OCI-LY1 (cell line): Measurements from ENCODE around the gene TBCA.

ENCODE experiments used
- H2AFZ ChIP-seq: fragments of 200-600 bp; sonication (generic), shearing (Covaris generic); 2 replicates; pipeline ENCODE4 v1.6.0; 2014; ENCODE audit warnings: antibody characterized with exemption, mild to moderate bottlenecking, low read length
- H3F3A ChIP-seq: fragments of 200-600 bp; sonication (generic), shearing (Covaris generic); 2 replicates; pipeline ENCODE4 v1.6.0; 2014; ENCODE audit warnings: mild to moderate bottlenecking, antibody characterized with exemption, low read length, moderate library complexity; ENCODE audit not compliant: insufficient read depth
- H3K27ac ChIP-seq: fragments of 200-600 bp; sonication (generic); 2 replicates; pipeline ENCODE4 v1.5.1; 2014; ENCODE audit warnings: low read length, mixed run types, mild to moderate bottlenecking, low read depth; ENCODE audit not compliant: poor library complexity, severe bottlenecking
- H3K27me3 ChIP-seq: fragments of 200-600 bp; sonication (generic); 2 replicates; pipeline ENCODE4 v1.6.0; 2014; ENCODE audit warnings: antibody characterized with exemption, mild to moderate bottlenecking, low read length, moderate library complexity; ENCODE audit not compliant: insufficient read depth
- H3K36me3 ChIP-seq: fragments of 200-600 bp; sonication (generic); 2 replicates; pipeline ENCODE4 v1.6.1; 2014; ENCODE audit warnings: mild to moderate bottlenecking, antibody characterized with exemption, low read length, moderate library complexity, mixed read lengths; ENCODE audit not compliant: insufficient read depth
- H3K4me1 ChIP-seq: fragments of 200-600 bp; sonication (generic); 2 replicates; pipeline ENCODE4 v1.5.1; 2014; ENCODE audit warnings: mild to moderate bottlenecking, low read length, moderate library complexity; ENCODE audit not compliant: insufficient read depth, severe bottlenecking
- H3K4me2 ChIP-seq: fragments of 200-600 bp; sonication (generic), shearing (Covaris generic); 2 replicates; pipeline ENCODE4 v1.6.1; 2014; ENCODE audit warnings: low read length
- H3K4me3 ChIP-seq: fragments of 200-600 bp; sonication (generic); 2 replicates; pipeline ENCODE4 v1.5.1; 2014; ENCODE audit warnings: low read length, low read depth, mild to moderate bottlenecking, mixed read lengths; ENCODE audit not compliant: poor library complexity, severe bottlenecking
- H3K79me2 ChIP-seq: fragments of 200-600 bp; shearing (Covaris generic); 2 replicates; pipeline ENCODE4 v1.6.1; 2016; ENCODE audit warnings: mixed run types, low read length, mixed read lengths; ENCODE audit not compliant: insufficient read depth
- H3K9ac ChIP-seq: fragments of 200-600 bp; sonication (generic), shearing (Covaris generic); 2 replicates; pipeline ENCODE4 v1.6.1; 2014; ENCODE audit warnings: mild to moderate bottlenecking, low read length, mixed read lengths
- H3K9me2 ChIP-seq: fragments of 200-600 bp; sonication (generic), shearing (Covaris generic); 2 replicates; pipeline ENCODE4 v1.6.1; 2014; ENCODE audit warnings: low read depth, mild to moderate bottlenecking, low read length, mixed read lengths
- H3K9me3 ChIP-seq: fragments of 200-600 bp; shearing (Covaris generic); 2 replicates; pipeline ENCODE4 v1.6.1; 2014; ENCODE audit warnings: low read length, mixed read lengths
- H4K20me1 ChIP-seq: fragments of 200-600 bp; sonication (generic), shearing (Covaris generic); 2 replicates; pipeline ENCODE4 v1.6.0; 2016; ENCODE audit warnings: mild to moderate bottlenecking, low read length; ENCODE audit not compliant: insufficient read depth
- EZH2 ChIP-seq: fragments of 200-600 bp; sonication (generic), shearing (Covaris generic); IDR thresholded peaks from 2 replicates; pipeline ENCODE4 v1.8.0; 2017; ENCODE audit warnings: borderline replicate concordance, mixed run types, mild to moderate bottlenecking, antibody characterized with exemption, low read length, moderate library complexity, mixed read lengths
- TF ChIP-seq, protein P1 (sequence below): fragments of 200-600 bp; sonication (generic), shearing (Covaris generic); IDR thresholded peaks from 2 replicates; pipeline ENCODE4 v1.5.1; 2017; ENCODE audit warnings: mild to moderate bottlenecking, antibody characterized with exemption, low read length, moderate library complexity, mixed read lengths

Gene TBCA

DNA sequence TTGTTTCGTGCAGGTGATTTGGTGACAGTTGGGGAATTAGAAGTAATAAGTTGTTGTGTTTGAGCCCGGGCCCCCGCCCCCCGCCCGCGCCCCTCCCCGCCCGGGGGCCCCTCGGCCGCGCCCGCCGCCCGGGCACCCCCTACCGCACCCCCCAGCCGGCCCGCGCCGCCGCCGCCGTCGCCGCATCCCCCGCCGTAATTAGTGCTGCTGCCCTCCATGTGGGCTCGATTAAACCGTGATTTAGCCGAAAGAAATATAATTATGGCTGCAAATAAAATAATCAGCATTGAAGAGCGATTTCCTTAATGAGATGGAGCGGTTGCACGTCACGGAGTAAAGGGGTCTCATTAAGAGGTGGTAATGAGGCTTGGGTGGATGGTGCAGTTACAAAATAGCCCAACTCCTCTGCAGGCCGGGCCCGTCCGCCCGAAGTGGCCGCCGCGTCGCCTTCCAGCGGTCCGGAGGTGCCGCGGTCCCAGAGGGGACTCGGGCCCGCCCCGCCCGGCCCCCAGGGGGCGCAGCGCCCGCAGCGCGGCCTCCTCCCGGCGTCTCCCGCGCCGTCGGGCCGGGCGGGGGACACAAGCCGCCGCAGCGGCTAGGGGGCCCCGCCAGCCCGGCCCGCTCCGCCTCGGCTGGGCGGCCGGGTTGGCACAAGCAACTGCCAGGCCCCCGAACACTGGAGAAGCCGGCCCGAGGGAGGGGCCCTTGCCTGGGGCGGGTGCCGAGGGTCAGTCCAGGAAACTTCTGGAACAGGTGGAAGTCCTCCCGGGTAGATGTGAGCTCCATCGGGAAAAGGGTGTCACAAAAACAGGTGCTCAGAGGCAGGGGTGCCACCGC, 130.8 kb downstream of the TBCA start:
- peak overlapping the region; percentile 42 for H3K4me3 ChIP-seq
- H2AFZ ChIP-seq, result no peak overlapping the region
- H4K20me1 ChIP-seq, result no peaks in the 10 kb centered on the region
- no peaks in the 10 kb centered on the region for H3K9me3 ChIP-seq
- H3K4me2 ChIP-seq, result peak overlapping the region; percentile 66
- H3F3A ChIP-seq, result no peaks in the 10 kb centered on the region
- H3K79me2 ChIP-seq, result no peaks in the 10 kb centered on the region
- H3K9ac ChIP-seq, result no peak overlapping the region
- no peaks in the 10 kb centered on the region for H3K9me2 ChIP-seq
- H3K4me1 ChIP-seq, result peaks cover 2% of the 10 kb centered on the region
- no peak overlapping the region for H3K27ac ChIP-seq
- no peak for TF ChIP-seq EZH2
- TF ChIP-seq, protein P1, sequence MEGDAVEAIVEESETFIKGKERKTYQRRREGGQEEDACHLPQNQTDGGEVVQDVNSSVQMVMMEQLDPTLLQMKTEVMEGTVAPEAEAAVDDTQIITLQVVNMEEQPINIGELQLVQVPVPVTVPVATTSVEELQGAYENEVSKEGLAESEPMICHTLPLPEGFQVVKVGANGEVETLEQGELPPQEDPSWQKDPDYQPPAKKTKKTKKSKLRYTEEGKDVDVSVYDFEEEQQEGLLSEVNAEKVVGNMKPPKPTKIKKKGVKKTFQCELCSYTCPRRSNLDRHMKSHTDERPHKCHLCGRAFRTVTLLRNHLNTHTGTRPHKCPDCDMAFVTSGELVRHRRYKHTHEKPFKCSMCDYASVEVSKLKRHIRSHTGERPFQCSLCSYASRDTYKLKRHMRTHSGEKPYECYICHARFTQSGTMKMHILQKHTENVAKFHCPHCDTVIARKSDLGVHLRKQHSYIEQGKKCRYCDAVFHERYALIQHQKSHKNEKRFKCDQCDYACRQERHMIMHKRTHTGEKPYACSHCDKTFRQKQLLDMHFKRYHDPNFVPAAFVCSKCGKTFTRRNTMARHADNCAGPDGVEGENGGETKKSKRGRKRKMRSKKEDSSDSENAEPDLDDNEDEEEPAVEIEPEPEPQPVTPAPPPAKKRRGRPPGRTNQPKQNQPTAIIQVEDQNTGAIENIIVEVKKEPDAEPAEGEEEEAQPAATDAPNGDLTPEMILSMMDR, result peak; percentile 24; the same call in 1 of the 2 replicates
- no peaks in the 10 kb centered on the region for H3K27me3 ChIP-seq
- no peaks in the 10 kb centered on the region for H3K36me3 ChIP-seq

DNA sequence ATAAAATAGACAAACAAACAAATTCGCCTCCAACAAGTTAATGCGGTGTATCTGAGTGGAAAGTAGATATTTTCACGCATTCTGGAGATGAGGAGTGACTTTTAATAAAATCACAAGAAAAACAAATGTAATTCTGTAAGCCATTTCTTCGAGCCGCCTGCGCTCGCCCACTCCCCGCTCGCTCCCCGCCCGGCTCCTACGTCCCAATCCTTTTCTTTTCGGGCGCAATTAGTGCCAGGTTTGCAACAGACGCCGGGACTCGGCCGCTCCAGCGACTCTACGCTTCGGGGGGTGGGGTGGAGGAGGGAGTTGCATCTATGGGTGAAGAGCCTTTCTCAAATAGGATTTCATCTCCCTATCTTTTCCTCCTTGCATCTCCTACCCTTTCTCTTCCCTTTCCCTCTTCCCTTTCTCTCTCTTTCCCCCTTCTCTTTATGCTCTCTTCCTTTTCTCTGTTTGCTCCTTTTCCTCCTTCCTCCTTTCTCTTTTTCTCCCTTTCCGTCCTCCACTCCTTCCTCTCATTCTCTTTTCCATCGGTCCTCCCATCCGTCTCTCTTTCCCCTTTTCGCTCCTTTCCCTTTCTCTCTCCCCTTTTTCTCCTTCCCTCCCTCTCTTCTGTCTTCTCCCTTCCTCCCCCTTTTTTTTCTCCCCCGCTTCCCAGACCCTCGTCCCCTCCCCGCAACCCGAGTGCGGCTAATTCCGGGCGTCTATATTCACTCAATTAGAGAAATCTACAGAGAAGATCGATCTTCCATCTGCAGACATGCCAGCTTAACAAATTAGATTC, 131.6 kb downstream of the TBCA start:
- H3K4me3 ChIP-seq, result no peak overlapping the region
- H3K4me2 ChIP-seq, result no peak overlapping the region
- H3K9me2 ChIP-seq, result no peaks in the 10 kb centered on the region
- H3K4me1 ChIP-seq, result peaks cover 2% of the 10 kb centered on the region
- no peaks in the 10 kb centered on the region for H3F3A ChIP-seq
- no peaks in the 10 kb centered on the region for H3K9me3 ChIP-seq
- no peaks in the 10 kb centered on the region for H4K20me1 ChIP-seq
- no peaks in the 10 kb centered on the region for H3K79me2 ChIP-seq
- H3K27ac ChIP-seq, result no peak overlapping the region
- H3K9ac ChIP-seq, result no peak overlapping the region
- no peaks in the 10 kb centered on the region for H3K36me3 ChIP-seq
- H3K27me3 ChIP-seq, result no peaks in the 10 kb centered on the region
- no peak overlapping the region for H2AFZ ChIP-seq
- TF ChIP-seq EZH2, result no peak
- TF ChIP-seq, protein P1, result no peak

DNA sequence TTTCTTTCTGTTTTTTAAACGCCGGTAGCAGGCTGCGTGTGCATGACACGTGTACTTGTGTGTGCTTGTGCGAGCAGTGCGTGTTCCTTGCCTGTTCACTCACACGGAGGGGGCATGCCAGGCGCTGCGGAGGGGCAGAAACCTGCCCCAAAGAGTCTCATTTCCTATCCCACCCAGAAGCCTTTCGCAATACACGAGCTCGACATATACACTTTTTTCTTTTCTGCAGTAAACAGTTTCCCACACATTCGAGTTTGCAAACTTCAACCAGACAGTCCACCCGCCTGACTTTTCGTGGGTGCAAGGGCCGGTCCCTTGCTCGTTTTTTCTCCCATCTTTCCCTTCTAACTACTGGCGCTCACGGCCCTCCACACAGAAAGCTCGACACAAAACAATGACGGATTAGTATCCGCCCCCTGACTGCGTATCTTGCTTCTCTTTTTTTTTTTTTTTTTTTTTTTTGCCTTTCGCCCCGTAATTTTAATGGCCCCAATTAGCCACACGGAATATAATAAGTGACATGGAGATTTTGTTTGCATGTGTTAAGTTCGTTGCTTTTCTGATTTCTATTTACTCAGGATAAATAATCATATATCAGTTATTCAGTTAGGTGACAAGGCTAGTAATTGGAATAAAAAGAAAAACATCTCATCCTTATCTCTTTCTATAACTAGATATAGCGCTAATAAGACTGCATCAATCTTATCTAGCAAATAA, 132.3 kb downstream of the TBCA start:
- no peak overlapping the region for H3K9ac ChIP-seq
- H3K4me2 ChIP-seq, result no peak overlapping the region
- H3K27ac ChIP-seq, result no peak overlapping the region
- no peaks in the 10 kb centered on the region for H3F3A ChIP-seq
- no peak overlapping the region for H2AFZ ChIP-seq
- peaks cover 2% of the 10 kb centered on the region for H3K4me1 ChIP-seq
- no peaks in the 10 kb centered on the region for H3K9me2 ChIP-seq
- H3K9me3 ChIP-seq, result no peaks in the 10 kb centered on the region
- no peaks in the 10 kb centered on the region for H3K36me3 ChIP-seq
- H3K4me3 ChIP-seq, result no peak overlapping the region
- H3K27me3 ChIP-seq, result no peaks in the 10 kb centered on the region
- TF ChIP-seq, protein P1, result no peak
- TF ChIP-seq EZH2, result no peak
- no peaks in the 10 kb centered on the region for H3K79me2 ChIP-seq
- H4K20me1 ChIP-seq, result no peaks in the 10 kb centered on the region
